GM19455 (cell line): ENCODE measurements around the gene YWHAG.
A peak's percentile ranks its signal among the peaks of the same experiment; 100 is the strongest.
"Not testable (repeated sequence)": the region's sequence is repeated elsewhere in the genome, so short reads cannot be mapped to it uniquely, and the experiment has no call there.

ENCODE experiments used
- ATAC-seq: cut with Tn5 transposase; IDR thresholded peaks from one replicate; pipeline ENCODE4 v1.9.1; 2021; ENCODE audit not compliant: unreplicated experiment

The YWHAG gene

DNA sequence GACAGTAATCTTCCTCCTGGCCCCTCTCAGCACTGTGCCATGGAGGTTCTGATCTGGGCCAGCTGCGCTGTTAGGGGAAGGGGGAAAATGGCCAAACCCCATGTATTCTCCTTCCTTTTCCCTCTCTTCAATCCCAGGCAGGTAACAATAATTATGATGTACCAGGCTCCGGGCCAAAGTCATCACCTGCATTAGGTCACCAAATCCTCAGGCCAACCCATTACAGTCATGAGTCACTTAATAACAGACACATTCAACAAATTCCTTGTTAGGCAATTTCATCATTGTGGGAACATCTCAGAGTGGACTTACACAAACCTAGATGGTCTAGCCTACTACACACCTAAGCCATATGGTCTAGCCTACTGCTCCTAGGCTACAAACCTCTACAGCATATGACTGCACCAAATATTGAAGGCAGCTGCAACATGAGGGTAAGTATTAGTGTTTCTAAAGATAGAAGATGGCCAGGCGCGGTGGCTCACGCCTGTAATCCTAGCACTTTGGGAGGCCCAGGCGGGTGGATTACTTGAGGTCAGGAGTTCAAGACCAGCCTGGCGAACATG is 58.5 kb downstream of the YWHAG start:
- ATAC-seq = no peak

DNA sequence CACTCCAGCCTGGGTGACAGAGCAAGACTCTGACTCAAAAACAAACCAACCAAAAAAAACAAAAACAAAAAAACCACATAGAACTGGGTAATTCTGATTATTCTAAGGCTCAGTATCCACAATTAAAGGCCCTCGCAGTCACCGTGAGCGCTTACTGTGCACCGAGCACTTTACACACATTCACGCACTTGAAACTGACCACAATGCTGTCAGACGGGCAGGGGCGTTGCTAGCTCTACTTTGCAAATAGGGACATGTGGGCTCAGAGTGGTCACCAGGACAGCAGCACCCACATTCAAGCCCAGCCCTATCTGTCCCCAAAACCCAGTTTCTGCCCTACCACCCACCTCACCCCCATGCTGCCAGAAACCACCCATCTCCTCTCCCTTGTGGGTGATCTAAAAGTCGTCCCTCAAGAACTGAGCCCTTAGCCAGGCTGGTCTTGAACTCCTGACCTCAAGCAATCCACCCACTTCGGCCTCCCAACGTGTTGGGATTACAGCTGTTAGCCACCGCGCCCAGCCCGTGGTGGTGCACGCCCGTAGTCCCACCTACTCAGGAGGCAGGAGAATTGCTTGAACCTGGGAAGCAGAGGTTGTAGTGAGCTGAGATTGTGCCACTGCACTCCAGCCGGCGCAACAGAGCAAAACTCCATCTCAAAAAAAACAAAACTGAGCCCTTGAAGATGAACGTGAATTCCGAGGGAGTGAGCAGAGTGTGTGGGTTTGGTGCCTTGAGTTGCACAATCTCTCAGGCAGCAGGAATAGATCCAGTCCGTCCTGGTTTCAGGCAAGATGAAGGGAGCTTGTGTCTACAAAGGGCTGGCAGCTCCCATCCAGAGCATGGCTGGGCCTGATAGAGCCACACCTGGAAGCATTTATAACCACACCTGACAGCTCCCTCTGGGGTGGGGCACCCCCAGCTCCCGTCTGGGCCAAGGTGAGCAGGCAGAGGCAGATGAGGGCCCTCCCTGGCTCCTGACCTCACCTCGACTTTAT is 61.7 kb downstream of the YWHAG start:
- no peak for ATAC-seq

DNA sequence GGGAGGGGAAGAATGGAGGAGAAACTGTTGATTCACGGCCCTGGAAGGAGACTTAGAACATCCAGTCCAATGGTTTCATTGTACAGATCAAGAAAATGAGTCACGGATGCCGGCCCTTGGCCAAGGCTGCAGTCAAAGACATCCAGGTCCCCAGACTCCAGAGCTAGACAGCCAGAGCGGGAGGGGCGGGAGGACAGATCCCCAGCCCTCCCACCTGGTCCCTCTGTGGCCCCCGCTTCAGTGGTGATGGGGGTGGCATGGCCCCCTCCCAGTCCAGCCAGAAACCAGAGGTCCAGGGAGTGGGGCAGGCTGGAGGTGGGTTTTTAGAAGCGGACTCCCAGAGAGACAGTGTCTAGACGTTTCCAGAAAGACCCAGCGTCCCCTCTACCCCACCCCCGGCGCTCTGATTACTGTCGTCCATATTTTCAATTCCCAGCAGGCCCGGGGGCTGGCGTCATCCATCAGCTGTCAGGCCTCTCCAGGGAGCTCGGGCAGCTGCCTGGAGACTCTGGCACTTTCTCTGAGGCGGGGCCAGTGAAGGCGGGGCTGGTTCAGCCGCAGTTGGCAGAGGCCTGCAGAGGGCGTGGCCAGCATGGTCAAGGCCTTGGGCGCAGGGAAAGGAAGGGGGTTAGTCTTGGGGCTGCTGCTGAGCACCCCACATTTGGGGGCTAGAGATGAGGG is 64.3 kb downstream of the YWHAG start:
- ATAC-seq = no peak

DNA sequence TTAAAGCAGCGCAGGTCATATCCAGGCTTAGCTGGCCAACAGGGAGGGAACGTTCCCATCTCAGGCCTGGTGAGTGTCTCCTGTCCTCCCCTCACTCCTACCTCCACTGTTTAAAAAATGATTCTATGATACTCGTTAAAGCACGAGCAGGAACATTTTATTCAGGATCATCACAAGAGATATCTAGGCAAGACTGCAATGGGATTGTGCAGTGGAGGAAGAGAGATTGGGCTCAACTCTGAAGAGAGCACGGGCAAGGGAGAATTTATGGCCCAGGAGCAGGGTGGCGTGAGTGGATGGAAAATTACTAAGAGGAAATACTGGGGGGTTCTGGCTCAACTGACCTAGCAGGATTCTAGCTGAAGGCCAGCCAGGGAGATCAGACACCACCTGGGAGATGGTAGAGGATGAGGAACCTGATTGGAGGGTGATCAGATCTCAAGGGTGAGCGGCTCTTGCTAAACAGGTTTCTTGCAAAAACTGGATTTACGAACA is 65.3 kb downstream of the YWHAG start:
- no peak for ATAC-seq

DNA sequence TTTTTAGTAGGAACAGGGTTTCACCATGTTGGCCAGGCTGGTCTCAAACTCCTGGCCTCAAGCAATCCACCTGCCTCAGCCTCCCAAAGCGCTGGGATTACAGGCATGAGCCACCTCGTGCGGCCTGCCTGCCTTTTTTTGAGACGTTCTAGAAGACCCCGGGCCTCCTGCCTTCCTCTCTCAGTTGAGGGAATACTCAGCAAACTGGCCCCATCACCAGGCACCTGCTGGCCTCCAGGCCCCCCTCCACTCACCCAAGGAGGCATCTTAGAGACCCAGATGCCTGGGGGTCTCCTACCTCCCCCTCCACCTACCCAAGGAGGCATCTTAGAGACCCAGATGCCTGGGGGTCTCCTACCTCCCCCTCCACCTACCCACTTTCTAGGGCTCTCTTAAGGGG is 65.9 kb downstream of the YWHAG start:
- not testable (repeated sequence) for ATAC-seq

DNA sequence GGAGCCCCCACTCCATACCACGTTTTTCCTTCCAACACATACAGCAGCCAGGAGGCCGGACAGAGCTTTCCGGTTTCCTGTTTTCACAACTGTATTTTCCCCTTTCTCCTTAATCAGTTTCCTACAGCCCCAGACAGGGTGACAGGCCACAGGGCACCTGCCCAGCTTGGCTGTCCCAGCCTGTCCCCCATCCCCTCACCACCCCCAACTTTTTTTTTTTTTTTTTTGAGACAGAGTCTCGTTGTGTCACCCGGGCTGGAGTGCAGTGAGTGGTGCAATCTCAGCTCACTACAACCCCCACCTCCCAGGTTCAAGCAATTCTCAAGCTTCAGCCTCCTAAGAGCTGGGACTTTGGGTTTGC is 66.6 kb downstream of the YWHAG start:
- no peak for ATAC-seq

DNA sequence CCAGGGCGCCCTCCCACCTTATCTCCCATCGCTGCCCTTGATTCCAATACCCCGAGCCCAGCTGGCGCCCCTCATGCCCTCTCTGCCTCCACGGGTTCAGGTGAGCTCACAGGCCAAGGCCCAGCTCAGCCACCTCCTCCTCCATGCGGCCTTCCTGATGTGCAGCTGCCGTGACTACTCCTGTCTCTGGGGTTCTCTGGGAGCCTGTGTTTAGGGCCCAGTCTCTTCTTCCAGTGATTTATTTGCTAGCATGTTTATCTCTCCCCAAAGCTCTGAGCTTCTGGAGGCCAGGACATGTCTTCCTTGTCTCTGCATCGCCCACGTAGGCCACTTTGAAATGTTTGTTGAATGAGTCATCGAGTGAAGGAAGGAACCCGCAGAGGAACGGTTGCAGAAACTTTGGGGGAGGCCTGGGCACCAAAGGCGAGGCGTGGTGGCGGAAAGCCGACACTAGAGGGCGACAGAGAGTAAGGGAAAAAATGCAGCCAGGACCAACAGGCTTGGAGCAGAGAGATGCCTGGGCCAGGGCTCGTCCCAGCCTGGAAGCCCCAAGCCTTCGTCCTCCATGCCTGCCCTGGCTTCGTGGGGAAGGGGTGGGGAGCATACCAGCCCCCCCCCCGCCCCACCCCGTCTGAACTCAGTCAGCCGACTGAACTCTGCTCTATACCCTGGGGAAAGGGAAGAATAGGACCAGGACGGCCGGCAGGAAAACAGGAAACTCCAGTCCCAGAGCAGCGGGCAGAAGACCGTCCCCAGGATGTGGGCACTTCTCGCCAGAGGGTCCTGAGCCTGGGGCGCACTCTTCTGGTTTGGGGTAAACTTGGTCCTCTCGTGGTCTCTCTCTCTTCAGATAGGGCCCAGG is 67.2 kb downstream of the YWHAG start:
- peak; percentile 84 for ATAC-seq

DNA sequence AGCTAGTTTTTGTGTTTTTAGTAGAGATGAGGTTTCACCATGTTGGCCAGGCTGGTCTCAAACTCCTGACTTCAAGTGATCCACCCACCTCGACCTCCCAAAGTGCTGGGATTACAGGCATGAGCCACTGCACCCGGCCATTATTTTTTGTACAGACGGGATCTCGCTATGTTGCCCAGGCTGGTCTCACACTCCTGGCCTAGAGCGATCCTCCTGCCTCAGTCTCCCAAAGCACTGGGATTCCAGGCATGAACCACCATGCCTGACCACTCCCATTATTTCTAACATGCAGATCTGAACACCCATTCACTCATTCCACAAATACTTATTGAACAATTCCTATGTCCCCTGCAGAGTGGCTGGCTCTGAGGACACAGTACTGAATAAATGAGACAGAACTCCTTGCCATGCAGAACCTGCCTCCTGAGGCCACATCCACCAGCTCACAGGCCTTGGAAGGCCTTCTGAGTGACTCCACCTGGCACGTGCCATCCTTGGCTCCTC is 67.9 kb downstream of the YWHAG start:
- ATAC-seq = not testable (repeated sequence)

DNA sequence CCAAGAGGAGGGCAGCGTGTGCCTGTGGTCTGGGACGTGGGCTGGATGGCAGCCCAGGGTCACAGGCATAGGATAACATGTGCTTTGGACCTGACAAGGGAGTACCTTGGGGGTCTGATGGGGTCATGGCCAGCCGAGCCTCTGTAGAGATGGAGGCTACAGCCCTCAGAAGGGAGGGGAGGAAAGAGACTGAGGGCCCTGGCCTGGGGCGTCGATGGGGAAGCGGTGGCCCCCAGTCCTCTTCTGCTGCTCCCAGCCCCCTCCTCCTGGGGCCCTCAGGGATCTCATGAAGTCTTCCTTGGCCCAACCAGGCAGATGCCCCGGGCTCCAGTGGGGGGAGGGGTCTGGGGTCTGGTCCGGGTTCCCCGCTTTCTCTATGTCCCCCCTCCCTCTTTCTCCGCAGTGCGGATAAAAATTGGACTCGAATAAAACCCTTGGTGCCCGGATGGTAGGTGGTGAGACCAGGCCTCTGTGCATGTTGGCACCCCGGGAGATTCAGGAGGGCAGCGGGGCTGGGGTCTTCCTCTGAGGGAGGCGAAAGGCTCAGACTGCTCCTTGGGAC is 71.9 kb downstream of the YWHAG start:
- no peak for ATAC-seq

DNA sequence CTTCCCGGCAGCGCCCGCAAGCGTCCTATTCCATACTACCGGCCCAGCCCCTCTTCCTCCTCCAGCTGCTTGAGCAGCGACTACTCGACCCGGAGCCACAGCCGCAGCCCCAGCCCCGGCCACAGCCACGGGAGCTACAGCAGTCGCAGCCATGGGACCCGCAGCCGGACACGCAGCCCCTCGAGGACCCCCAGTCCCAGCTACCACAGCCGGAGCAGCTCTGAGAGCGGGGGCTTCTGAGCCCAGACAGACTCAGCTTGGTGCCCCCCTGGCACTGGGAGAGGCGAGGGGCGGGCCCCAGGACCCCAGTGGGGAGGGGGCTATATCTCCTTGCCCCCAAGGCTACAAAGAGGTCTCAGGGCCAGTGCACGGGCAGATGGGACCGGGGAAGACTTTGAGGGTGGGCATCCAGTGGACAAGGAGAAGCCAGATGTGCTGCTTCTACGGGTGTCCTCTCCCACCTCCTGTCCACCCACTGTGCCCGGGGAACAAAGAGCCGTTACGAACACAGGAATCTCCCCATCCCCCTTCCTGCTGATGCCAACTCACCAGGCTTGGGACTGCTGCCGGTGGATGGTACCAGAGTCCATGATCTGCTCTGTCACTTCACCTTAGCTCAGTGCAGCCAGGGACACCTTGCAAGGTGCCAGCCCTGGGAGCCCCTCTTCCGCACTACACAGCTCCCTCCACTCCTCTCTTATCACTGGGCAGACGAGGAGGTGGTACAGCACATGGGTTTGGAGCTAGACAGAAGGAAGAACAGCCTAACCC is 73.0 kb downstream of the YWHAG start:
- ATAC-seq = no peak

DNA sequence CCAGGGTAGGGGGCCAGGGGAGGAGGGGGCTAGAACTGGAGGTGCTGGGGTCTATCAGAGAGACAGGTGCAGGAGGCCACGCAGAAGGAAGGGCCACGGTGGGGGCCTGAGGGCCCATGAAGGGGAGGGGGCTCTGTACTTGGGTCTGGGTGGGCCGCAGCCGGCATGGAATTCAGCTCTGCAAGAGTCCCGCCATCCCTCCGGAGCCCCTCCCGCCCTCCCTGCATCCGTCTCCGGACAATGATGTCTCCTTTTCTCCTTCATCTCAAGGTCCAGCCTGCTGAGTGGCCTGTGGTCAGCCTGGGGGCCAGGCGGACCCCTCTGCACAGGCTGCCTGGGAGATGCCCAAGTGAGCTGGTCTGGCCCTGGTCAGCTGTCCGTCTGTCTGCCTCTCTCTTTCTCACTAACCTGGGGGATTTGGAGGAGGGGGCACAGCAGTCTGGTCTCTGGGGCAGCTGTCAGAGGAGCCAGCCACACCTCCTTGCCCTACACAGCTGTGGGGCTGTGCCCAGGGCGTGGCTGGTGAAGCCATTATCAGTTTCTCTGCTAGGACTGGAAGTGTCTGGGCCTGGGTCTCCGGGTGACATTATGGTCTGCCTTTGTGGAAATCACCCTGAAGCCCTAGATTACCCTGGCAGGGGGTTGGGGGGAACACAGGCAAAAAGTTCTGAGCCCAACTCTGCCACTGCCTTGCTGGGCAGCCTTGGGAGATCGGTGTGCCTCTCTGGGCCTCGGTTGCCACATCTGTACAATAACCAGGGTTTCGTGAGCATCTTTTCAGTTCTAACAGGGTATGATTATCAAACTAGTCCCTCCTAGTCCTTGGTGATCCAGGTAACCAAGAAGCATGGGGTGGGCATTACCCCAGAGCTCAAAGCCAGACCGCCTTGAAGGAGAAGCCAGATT is 75.3 kb downstream of the YWHAG start:
- ATAC-seq = no peak

DNA sequence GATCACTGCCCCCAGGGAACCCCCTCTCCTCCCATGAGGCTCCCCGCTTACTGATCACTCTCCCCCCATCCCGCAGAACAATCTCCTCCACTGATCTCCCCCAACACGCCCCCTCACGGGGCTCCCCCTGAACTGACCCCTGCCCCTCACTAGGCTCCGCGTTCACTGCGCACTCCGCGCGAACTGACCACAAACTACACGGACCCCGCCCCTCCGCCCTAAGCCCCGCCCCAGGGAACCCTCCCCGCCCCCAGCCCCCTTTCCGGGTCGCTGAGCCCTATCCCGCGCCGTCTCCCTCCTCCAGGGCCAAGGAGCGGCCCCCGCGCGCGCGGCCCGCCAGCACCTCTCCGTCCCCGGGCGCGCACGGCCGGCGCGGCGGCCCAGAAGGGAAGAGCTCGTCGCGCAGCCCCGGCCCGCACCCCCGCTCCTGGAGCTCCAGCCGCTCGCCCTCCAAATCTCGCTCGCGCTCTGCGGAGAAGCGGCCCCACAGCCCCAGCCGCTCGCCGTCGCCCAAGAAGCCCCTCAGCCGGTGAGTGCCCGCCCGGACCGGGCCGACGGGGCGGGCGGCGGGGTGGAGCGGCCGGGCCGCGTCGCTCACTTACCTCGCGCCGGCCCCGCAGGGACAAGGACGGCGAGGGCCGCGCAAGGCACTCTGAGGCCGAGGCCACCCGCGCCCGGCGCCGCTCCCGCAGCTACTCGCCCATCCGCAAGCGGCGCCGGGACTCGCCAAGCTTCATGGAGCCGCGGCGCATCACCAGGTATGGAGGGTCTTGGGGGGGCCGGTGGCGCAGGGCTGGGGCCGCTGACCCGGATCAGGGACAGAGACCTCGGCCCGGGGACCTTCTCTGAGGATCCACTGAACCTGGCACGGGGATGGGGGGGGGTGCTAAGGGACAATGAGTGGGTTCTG is 76.2 kb downstream of the YWHAG start:
- ATAC-seq = no peak

DNA sequence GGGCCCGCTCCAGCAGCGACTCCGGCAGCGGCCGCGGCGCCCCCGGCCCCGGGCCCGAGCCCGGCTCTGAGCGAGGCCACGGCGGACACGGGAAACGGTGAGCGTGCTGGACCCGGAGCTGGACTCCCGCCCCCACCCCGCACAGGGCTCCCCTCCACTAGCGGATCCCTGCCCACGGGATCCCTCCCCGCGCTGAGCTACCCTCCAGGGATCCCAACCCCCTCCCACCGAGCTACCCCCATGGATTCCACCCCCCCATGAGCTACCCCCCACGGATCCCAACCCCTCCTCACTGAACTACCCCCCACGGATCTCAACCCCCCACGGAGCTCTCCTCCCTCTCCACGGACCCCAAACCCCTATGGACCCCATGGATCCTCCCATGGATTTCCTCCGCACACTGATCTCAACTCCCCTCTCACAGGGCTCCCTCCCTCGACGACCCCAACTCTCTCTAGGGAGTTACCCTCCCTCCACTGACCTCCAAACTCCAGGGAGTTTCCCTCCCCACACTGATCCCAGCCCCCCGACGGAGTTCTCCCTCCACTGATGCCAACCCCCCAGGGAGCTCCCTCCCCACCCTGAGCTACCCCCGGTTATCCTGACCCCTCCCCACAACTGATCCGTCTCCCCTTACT is 77.0 kb downstream of the YWHAG start:
- ATAC-seq = no peak

DNA sequence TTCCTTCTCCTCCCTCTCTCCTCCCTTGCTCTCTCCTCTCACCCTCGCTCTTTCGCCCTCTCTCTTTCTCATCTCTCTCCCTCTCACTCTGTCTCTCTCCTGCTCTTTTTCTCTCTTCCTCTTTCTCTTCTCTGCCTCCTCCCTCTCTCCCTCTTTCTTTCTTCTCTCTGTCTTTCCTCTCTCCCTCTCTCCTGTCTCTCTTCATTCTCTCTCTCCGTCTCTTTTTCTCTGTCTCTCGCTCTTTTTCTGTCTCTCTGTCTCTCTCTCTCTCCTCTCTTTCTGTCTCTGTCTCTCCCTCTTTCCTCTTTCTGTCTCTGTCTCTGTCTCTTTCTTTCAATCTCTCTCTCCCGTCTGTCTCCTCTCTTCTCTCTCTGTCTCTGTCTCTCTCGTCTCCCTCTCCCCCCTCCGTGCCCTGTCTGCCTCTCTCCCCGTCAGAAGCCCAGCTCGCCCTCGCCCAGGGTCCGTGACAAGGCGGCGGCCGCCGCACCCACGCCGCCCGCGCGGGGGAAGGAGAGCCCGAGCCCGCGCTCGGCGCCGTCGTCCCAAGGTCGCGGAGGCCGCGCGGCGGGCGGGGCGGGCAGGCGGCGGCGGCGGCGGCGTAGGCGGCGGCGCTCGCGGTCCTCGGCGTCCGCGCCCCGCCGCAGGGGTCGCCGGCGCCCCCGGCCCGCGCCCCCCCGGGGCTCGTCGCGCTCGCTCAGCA is 77.6 kb downstream of the YWHAG start:
- ATAC-seq = no peak

DNA sequence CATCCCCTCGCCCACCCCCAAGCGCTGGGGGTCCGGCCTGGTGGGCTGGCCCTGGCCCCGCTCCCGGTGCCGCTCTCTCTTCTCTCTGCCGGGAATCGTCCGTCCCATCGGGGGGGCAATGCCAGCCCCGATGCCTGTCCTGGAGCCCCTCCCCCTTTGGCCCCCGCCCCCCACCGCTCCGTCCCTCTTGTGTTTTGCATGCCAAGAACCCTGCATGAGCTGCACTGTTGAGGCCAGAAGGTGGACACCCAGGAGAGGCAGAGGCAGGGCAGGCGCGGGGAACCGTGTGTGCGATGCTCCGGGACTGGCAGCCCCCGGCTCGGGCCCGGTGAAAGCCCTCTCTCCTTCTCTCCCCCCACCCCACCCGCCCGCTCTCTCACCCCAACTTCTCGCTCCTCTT is 78.4 kb downstream of the YWHAG start:
- no peak for ATAC-seq

DNA sequence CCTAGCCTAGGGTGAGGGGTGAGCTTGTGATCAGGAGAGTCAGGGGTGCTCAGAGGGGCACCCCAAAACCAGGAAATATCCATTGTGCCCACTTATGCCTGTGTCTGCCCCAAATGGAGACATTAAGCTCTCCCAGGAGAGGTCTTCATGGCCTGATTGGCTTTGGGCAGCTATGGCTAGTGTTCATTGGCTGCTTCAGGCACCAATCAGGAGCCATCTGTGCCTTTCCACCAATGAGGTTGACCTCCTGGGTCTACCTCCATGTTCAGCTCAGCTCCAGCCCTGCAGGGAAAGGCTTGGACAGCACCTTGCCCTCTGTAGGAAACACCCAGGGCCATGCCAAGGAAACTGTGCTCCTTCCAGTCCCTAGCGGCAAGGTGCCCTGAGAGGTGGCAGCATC is 80.3 kb downstream of the YWHAG start:
- ATAC-seq = no peak
